KMS-11 (cell line): ENCODE data around the gene PHLDB2.

ENCODE experiments used
- H2AFZ ChIP-seq: fragments of 200-600 bp; sonication (generic); 2 replicates; pipeline ENCODE4 v1.6.1; 2016; ENCODE audit warnings: antibody characterized with exemption, mixed run types, low read depth
- H3K27ac ChIP-seq: fragments of 200-600 bp; sonication (generic); 2 replicates; pipeline ENCODE4 v1.6.1; 2016; ENCODE audit warnings: mild to moderate bottlenecking, mixed run types
- H3K27me3 ChIP-seq: fragments of 200-600 bp; sonication (generic); 2 replicates; pipeline ENCODE4 v1.6.1; 2017; ENCODE audit warnings: mild to moderate bottlenecking, low read depth, mixed run types, moderate library complexity; ENCODE audit not compliant: insufficient read depth
- H3K36me3 ChIP-seq: fragments of 200-600 bp; sonication (generic); 2 replicates; pipeline ENCODE4 v1.6.1; 2017; ENCODE audit warnings: mild to moderate bottlenecking, mixed run types; ENCODE audit not compliant: insufficient read depth
- H3K4me1 ChIP-seq: fragments of 200-600 bp; sonication (generic); 2 replicates; pipeline ENCODE4 v1.6.1; 2016; ENCODE audit warnings: mild to moderate bottlenecking, low read depth, mixed run types; ENCODE audit not compliant: poor library complexity, severe bottlenecking
- H3K4me2 ChIP-seq: fragments of 200-600 bp; sonication (generic); 2 replicates; pipeline ENCODE4 v1.7.0; 2016; ENCODE audit warnings: mild to moderate bottlenecking, mixed run types
- H3K4me3 ChIP-seq: fragments of 200-600 bp; sonication (generic); IDR thresholded peaks from 2 replicates; pipeline ENCODE4 v1.6.1; 2017; ENCODE audit warnings: low read depth, low read length, mixed read lengths; ENCODE audit not compliant: insufficient read depth
- H3K79me2 ChIP-seq: fragments of 200-600 bp; sonication (generic); 2 replicates; pipeline ENCODE4 v1.6.1; 2016; ENCODE audit warnings: low read depth, mixed run types; ENCODE audit not compliant: insufficient read depth
- H3K9ac ChIP-seq: fragments of 200-600 bp; sonication (generic); 2 replicates; pipeline ENCODE4 v1.6.1; 2016; ENCODE audit warnings: mild to moderate bottlenecking, mixed run types
- H4K20me1 ChIP-seq: fragments of 200-600 bp; sonication (generic); 2 replicates; pipeline ENCODE4 v1.6.1; 2016; ENCODE audit warnings: mild to moderate bottlenecking, mixed run types; ENCODE audit not compliant: insufficient read depth
- TF ChIP-seq, protein P1 (sequence below): fragments of 200-600 bp; sonication (generic); conservative IDR thresholded peaks from 2 replicates; pipeline ENCODE4 v1.6.1; 2017; ENCODE audit warnings: low read depth, mild to moderate bottlenecking, antibody characterized with exemption, low read length, moderate library complexity, mixed read lengths

The PHLDB2 gene

DNA sequence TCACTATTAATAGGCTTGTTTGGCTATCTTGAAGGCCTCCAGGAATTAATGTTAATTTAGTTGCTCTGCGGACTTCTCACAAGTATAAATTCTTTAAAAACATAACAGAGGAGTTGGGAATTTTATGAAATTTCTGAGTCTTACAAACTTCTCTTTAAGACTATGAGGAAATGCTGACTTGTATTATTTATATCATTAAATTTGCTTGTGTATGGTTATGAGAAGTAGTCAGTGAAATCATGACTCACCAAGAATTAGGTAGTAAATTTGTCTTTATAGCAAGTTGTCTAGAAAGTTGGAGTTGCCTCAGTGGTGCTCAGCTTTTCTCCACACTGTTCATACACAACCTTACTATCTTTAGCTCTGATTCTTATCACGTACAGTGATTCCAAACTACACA is 26.5 kb downstream of the PHLDB2 start:
- no peak overlapping the region for H2AFZ ChIP-seq

DNA sequence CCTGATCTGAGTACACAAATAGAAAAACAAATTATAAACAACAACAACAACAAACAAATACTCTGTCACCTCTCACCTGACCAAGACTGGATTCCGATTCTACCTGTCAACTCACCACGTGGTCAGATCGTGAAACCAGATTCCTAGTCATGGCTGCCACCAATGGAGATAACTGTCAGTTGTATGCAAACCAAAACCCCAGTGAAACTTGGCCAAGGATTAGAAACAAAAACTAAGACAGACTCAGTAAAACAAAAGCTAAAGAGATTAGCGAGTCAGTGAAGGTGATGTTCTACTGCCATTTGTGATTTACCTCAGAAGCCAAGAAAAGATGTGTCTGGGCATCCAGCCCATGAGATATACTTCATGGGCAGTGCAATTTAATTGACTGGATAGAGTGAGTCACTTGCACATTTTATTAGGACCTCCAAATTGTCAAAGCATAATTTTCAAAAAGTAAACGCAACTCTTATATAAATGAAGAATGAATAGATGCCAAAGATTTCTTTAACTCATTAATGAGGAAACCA is 31.1 kb downstream of the PHLDB2 start:
- peak overlapping the region; percentile 19; the same call in 1 of the 2 replicates for H3K27ac ChIP-seq
- H4K20me1 ChIP-seq, result no peaks in the 10 kb centered on the region
- peak overlapping the region; percentile 37; the same call in 1 of the 2 replicates for H2AFZ ChIP-seq
- H3K4me1 ChIP-seq, result peaks cover 14% of the 10 kb centered on the region
- H3K27me3 ChIP-seq, result no peaks in the 10 kb centered on the region
- H3K9ac ChIP-seq, result no peak overlapping the region
- H3K36me3 ChIP-seq, result no peaks in the 10 kb centered on the region
- peak overlapping the region; percentile 47 for H3K4me2 ChIP-seq
- H3K79me2 ChIP-seq, result no peaks in the 10 kb centered on the region
- TF ChIP-seq, protein P1, sequence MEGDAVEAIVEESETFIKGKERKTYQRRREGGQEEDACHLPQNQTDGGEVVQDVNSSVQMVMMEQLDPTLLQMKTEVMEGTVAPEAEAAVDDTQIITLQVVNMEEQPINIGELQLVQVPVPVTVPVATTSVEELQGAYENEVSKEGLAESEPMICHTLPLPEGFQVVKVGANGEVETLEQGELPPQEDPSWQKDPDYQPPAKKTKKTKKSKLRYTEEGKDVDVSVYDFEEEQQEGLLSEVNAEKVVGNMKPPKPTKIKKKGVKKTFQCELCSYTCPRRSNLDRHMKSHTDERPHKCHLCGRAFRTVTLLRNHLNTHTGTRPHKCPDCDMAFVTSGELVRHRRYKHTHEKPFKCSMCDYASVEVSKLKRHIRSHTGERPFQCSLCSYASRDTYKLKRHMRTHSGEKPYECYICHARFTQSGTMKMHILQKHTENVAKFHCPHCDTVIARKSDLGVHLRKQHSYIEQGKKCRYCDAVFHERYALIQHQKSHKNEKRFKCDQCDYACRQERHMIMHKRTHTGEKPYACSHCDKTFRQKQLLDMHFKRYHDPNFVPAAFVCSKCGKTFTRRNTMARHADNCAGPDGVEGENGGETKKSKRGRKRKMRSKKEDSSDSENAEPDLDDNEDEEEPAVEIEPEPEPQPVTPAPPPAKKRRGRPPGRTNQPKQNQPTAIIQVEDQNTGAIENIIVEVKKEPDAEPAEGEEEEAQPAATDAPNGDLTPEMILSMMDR, result no peak
- no peak overlapping the region for H3K4me3 ChIP-seq

More for the DNA sequence above, 26.5 kb downstream of the PHLDB2 start:
- no peak overlapping the region for H3K9ac ChIP-seq
- no peaks in the 10 kb centered on the region for H3K79me2 ChIP-seq
- H4K20me1 ChIP-seq, result no peaks in the 10 kb centered on the region
- no peak overlapping the region for H3K4me2 ChIP-seq
- H3K4me3 ChIP-seq, result no peak overlapping the region
- H3K27me3 ChIP-seq, result no peaks in the 10 kb centered on the region
- TF ChIP-seq, protein P1, result no peak
- H3K36me3 ChIP-seq, result no peaks in the 10 kb centered on the region
- no peak overlapping the region for H3K27ac ChIP-seq
- H3K4me1 ChIP-seq, result peaks cover 43% of the 10 kb centered on the region

DNA sequence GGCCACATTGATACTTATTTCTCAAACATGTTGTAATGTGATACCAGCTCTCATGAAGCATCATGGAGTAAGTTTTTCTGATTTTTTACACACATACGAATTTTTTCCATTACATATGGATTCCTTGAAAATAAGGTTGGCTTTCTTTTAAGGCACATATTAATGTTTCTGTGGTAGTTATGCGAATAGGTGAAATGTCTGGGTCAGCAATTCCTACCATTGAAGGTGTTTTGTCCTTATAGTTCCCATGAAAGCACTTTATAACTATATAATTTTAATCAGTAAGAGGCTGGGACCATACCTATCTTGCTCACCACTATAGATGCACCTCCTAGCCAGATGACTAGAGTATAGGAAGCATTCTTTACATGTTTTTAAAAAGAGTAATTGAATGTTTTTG is 33.0 kb downstream of the PHLDB2 start:
- H3K9ac ChIP-seq, result no peak overlapping the region
- no peaks in the 10 kb centered on the region for H3K79me2 ChIP-seq
- H4K20me1 ChIP-seq, result no peaks in the 10 kb centered on the region
- H3K36me3 ChIP-seq, result no peaks in the 10 kb centered on the region
- H2AFZ ChIP-seq, result no peak overlapping the region
- H3K4me3 ChIP-seq, result no peak overlapping the region
- no peak overlapping the region for H3K4me2 ChIP-seq
- H3K27ac ChIP-seq, result no peak overlapping the region
- H3K4me1 ChIP-seq, result peaks cover 14% of the 10 kb centered on the region
- TF ChIP-seq, protein P1, result no peak
- H3K27me3 ChIP-seq, result no peaks in the 10 kb centered on the region

DNA sequence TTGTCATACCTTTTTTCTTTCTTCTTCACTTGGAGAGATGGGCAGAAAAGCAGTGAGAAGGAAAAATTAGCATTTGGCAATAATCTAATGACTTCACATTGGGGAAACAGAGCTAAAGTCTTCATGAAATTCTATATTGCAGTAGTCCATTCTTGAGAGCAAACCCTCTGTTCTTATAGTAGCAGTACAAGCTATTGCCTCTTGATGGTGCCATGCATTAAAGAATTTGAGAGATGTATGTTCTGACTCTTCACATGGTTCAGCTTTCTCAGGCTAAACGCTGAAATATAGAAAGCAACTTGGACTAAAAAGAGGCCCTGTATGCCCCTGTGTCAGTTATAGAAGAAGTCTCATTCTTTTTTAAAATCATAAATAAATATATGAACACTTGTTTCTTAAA is 36.0 kb downstream of the PHLDB2 start:
- H3K4me1 ChIP-seq, result peaks cover 17% of the 10 kb centered on the region
- TF ChIP-seq, protein P1, result no peak
- no peaks in the 10 kb centered on the region for H3K79me2 ChIP-seq

More for the DNA sequence above, 36.0 kb downstream of the PHLDB2 start:
- Histone ChIP-seq H3K27me3 (no peaks in the 10 kb centered on the region), H3K36me3 (no peaks in the 10 kb centered on the region), H2AFZ (no peak overlapping the region), H4K20me1 (no peaks in the 10 kb centered on the region), H3K4me3 (no peak overlapping the region), H3K27ac (no peak overlapping the region), H3K9ac (no peak overlapping the region), H3K4me2 (no peak overlapping the region)
